ENCODE measurements around the gene HLA-E.
"Not testable (repeated sequence)": the region's sequence is repeated elsewhere in the genome, so short reads cannot be mapped to it uniquely, and the experiment has no call there.

HLA-E gene

GRCh38 chr6:30529349-30529875, 40.1 kb downstream of the HLA-E start:
- DNase-seq; in situ Hi-C loops (cut with MboI; ENCODE audit: low pct_unique_long_range_greater_than_20kb, low sequenced_read_pairs): not testable (repeated sequence)

GRCh38 chr6:30530014-30530413, 40.7 kb downstream of the HLA-E start:
- in situ Hi-C loops (cut with MboI; ENCODE audit: low pct_unique_long_range_greater_than_20kb, low sequenced_read_pairs) = no loop called here
- DNase-seq = peak; percentile 63

GRCh38 chr6:30533460-30534294, 44.4 kb downstream of the HLA-E start:
- in situ Hi-C loops (cut with MboI; ENCODE audit: low pct_unique_long_range_greater_than_20kb, low sequenced_read_pairs) = no loop called here

GRCh38 chr6:30537931-30538330, 48.6 kb downstream of the HLA-E start:
- in situ Hi-C loops (cut with MboI; ENCODE audit: low pct_unique_long_range_greater_than_20kb, low sequenced_read_pairs) = no loop called here
- no peak for DNase-seq

More at GRCh38 chr6:30533460-30534294, 44.4 kb downstream of the HLA-E start:
- DNase-seq = no peak

GRCh38 chr6:30541515-30542403, 52.5 kb downstream of the HLA-E start:
- in situ Hi-C loops (cut with MboI; ENCODE audit: low pct_unique_long_range_greater_than_20kb, low sequenced_read_pairs) = no loop called here
- peak; percentile 93 for DNase-seq

- no peak for DNase-seq
- in situ Hi-C loops (cut with MboI; ENCODE audit: low pct_unique_long_range_greater_than_20kb, low sequenced_read_pairs) = no loop called here
Observed at GRCh38 chr6:30542404-30542725, 53.1 kb downstream of the HLA-E start.

GRCh38 chr6:30542915-30543314, 53.6 kb downstream of the HLA-E start:
- in situ Hi-C loops (cut with MboI; ENCODE audit: low pct_unique_long_range_greater_than_20kb, low sequenced_read_pairs) = no loop called here
- no peak for DNase-seq
